Thoracic aorta (tissue), 2 donors: ENCODE measurements around the gene MIP. TPM values are rescaled to one million over a fixed set of nuclear protein-coding genes. Genes with fewer than 3 reads are reported as not detected.

Experiments
- ATAC-seq: fragments of 150-250 bp; one replicate; pipeline ENCODE4 v1.8.0; 2017; ENCODE audit warnings: low read depth; ENCODE audit not compliant: insufficient number of reproducible peaks, low FRiP score
- DNase-seq: peaks from one replicate; pipeline ENCODE4 v3.0.0-alpha.2; 2020; ENCODE audit warnings: low spot score
- H3K27ac ChIP-seq, 2 donors: fragments of 200-600 bp; sonication (generic); 1 replicate in 1 of 2; 2 replicates in 1 of 2; pipeline ENCODE4 v1.5.1; 2016; ENCODE audit warnings: mild to moderate bottlenecking in 2 of 2, moderate library complexity in 2 of 2
- H3K27me3 ChIP-seq: fragments of 200-600 bp; sonication (generic); replicated peaks from 2 replicates; pipeline ENCODE4 v1.6.0; 2016; ENCODE audit warnings: mild to moderate bottlenecking; ENCODE audit not compliant: insufficient read depth
- H3K36me3 ChIP-seq: fragments of 200-600 bp; sonication (generic); one replicate; pipeline ENCODE4 v1.5.1; 2016
- H3K4me1 ChIP-seq, 2 donors: fragments of 200-600 bp; sonication (generic); 1 replicate in 1 of 2; 2 replicates in 1 of 2; pipeline versions ENCODE4 v1.5.1 to v1.6.0; 2016; ENCODE audit warnings: low read depth in 2 of 2, mild to moderate bottlenecking in 1 of 2; ENCODE audit not compliant: control insufficient read depth in 1 of 2
- H3K4me3 ChIP-seq: fragments of 200-600 bp; sonication (generic); 2 replicates; pipeline ENCODE4 v1.5.1; 2016; ENCODE audit warnings: mild to moderate bottlenecking
- H3K9me3 ChIP-seq: fragments of 200-600 bp; sonication (generic); 2 replicates; pipeline ENCODE4 v1.5.1; 2016
- CTCF ChIP-seq: fragments of 200-600 bp; sonication (generic); IDR thresholded peaks from one replicate; pipeline ENCODE4 v1.5.1; 2019; ENCODE audit warnings: antibody characterized with exemption
- total RNA-seq, 2 donors: library from RNA; depleted of rRNA; stranded (reverse); fragments of >200 nt; gene quantifications; one replicate each; pipeline versions ENCODE4 v1.1.0 to v1.2.3, GENCODE V29; 2016

Gene MIP
- total RNA-seq, 2 donors from 2014 or later, result not detected

DNA sequence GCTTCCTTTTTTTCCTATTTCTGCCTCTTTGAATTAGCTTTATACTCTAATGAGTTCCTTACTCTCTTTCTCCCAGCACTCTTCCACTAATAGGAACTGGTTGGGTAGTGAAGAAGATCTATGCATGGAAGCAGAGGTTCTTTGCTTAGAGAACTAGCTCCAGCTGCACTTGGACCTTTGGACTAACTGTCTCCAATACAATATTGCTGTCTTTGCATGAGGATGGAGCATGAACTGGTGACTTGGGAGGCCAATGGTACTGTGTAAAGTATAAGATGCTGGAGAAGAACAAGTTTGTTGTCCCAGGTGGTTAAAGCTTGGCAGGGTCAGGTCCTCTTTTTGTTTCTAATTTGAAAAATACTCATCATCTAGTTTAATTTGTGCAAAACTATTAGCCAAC is 35.9 kb upstream of the MIP start:
- no peak for DNase-seq
- no peaks in the 10 kb centered on the region for H3K36me3 ChIP-seq
- no peak for ATAC-seq
- H3K27me3 ChIP-seq, result no peaks in the 10 kb centered on the region
- no peak overlapping the region for H3K4me3 ChIP-seq
- no peak overlapping the region for H3K27ac ChIP-seq
- peaks cover 3 to 10% of the 10 kb centered on the region in 2 donors for H3K4me1 ChIP-seq
- no peaks in the 10 kb centered on the region for H3K9me3 ChIP-seq
- no peak for TF ChIP-seq CTCF

- H3K9me3 ChIP-seq, result no peaks in the 10 kb centered on the region
- H3K27ac ChIP-seq, result no peak within 1 kb of the TSS
- peaks cover 3 to 10% of the 10 kb centered on the region in 2 donors for H3K4me1 ChIP-seq
- H3K27me3 ChIP-seq, result no peaks in the 10 kb centered on the region
- no peak for TF ChIP-seq CTCF
- peak within 1 kb of the TSS; percentile 84 for H3K4me3 ChIP-seq
- peak; percentile 74 for ATAC-seq
- peak; percentile 31 for DNase-seq
- no peaks in the 10 kb centered on the region for H3K36me3 ChIP-seq
These were observed 33.8 kb upstream of the MIP start, which contains the start of gene GLS2 for GRCh38 chr12:56488041-56488955. TSS of gene GLS2 (minus strand) at chr12:56488161. CDS start at chr12:56488118, 43 bp downstream.

DNA sequence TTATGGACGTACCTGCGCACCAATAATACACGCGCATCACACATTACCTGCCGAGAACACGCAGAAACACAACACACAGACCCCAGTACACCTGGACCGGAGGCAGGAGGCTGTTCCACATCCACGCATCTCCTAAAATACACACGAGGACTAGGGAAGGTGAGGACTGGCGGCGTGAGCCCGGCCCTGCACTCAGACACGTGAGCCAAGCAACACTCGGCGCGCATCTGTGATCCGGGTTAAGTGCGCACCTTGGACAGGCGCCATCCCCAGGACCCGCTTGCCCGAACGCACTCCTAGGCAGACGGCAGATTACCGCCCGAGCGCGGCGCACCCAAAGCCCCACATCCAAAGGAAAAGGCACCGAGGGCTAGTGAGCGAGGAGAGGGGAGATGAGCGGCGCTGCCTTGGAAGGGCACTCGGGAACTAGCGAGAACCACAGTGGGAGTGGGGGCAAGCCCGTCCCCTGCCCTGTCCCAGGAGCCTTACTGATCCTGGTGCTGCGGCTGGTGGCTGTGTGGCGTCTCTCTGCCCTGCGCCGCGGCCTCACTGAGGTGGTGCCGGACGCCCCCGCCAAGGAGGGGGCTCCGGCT is 33.1 kb upstream of the MIP start:
- no peaks in the 10 kb centered on the region for H3K36me3 ChIP-seq
- no peak for TF ChIP-seq CTCF
- H3K4me1 ChIP-seq, result peaks cover 3 to 10% of the 10 kb centered on the region in 2 donors
- H3K4me3 ChIP-seq, result peak overlapping the region; percentile 84
- H3K27me3 ChIP-seq, result no peaks in the 10 kb centered on the region
- H3K9me3 ChIP-seq, result no peaks in the 10 kb centered on the region
- DNase-seq, result no peak
- H3K27ac ChIP-seq, result no peak overlapping the region
- no peak for ATAC-seq

DNA sequence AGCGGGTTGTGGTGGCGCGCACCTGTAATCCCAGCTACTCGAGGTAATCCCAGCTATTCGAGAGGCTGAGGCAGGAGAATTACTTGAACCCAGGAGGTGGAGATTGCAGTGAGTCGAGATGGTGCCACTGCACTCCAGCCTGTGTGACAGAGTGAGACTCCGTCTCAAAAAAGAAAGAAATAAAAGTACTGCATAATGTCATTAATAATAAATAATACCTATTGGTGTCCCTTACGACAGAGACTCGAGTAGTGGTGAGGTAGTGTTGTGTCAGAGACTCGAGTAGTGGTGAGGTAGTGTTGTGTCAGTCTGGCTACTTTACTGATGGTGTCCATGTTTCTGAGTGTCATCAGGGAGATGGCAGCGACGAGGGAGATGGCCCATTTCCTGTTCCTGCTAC is 32.2 kb upstream of the MIP start:
- Histone ChIP-seq H3K4me3 (no peak overlapping the region), H3K27me3 (no peaks in the 10 kb centered on the region), H3K9me3 (no peaks in the 10 kb centered on the region), H3K36me3 (no peaks in the 10 kb centered on the region), H3K27ac (no peak overlapping the region), H3K4me1 (peaks cover 3 to 10% of the 10 kb centered on the region in 2 donors)
- DNase-seq (no peak), ATAC-seq (no peak)
- no peak for TF ChIP-seq CTCF

GRCh38 chr12:56484566-56484965 is 30.1 kb upstream of the MIP start:
- H3K36me3 ChIP-seq, result no peaks in the 10 kb centered on the region
- no peak for ATAC-seq
- peaks cover 3 to 10% of the 10 kb centered on the region in 2 donors for H3K4me1 ChIP-seq
- no peak for TF ChIP-seq CTCF
- H3K27ac ChIP-seq, result no peak overlapping the region
- H3K27me3 ChIP-seq, result no peaks in the 10 kb centered on the region
- H3K9me3 ChIP-seq, result no peaks in the 10 kb centered on the region
- DNase-seq, result no peak
- no peak overlapping the region for H3K4me3 ChIP-seq
